Measurements from ENCODE around the gene LRRC8D. TPM values are rescaled to one million over a fixed set of nuclear protein-coding genes. Genes with fewer than 3 reads are reported as not detected.
"Not testable (repeated sequence)": the region's sequence is repeated elsewhere in the genome, so short reads cannot be mapped to it uniquely, and the experiment has no call there.

Gene LRRC8D
- total RNA-seq, 4 donors from 2014 or later, result 28.9 to 113 (median 58.8) TPM

GRCh38 chr1:89974696-89975470, 154.1 kb downstream of the LRRC8D start:
- no peak overlapping the region for H3K4me3 ChIP-seq
- H3K9me3 ChIP-seq, result no peaks in the 10 kb centered on the region
- H3K4me1 ChIP-seq, result no peaks in the 10 kb centered on the region
- H3K27ac ChIP-seq, result no peak overlapping the region
- H3K27me3 ChIP-seq, result no peaks in the 10 kb centered on the region
- no peak for DNase-seq
- no peak for TF ChIP-seq POLR2A (IDR thresholded peaks at IDR 0.05)
- no peaks in the 10 kb centered on the region for H3K36me3 ChIP-seq

GRCh38 chr1:89975540-89976125, 154.8 kb downstream of the LRRC8D start:
- no peaks in the 10 kb centered on the region for H3K36me3 ChIP-seq
- no peak for DNase-seq
- no peak overlapping the region for H3K27ac ChIP-seq
- no peaks in the 10 kb centered on the region for H3K27me3 ChIP-seq
- H3K9me3 ChIP-seq, result no peaks in the 10 kb centered on the region
- H3K4me1 ChIP-seq, result no peaks in the 10 kb centered on the region
- no peak overlapping the region for H3K4me3 ChIP-seq
- TF ChIP-seq POLR2A (IDR thresholded peaks at IDR 0.05), result no peak
- TF ChIP-seq CTCF (IDR thresholded peaks at IDR 0.05), result no peak

- DNase-seq, result no peak
- H3K27me3 ChIP-seq, result no peaks in the 10 kb centered on the region
- no peaks in the 10 kb centered on the region for H3K9me3 ChIP-seq
- H3K27ac ChIP-seq, result no peak overlapping the region
- TF ChIP-seq POLR2A (IDR thresholded peaks at IDR 0.05), result no peak
- no peak for TF ChIP-seq CTCF (IDR thresholded peaks at IDR 0.05)
- H3K4me1 ChIP-seq, result no peaks in the 10 kb centered on the region
- no peaks in the 10 kb centered on the region for H3K36me3 ChIP-seq
- no peak overlapping the region for H3K4me3 ChIP-seq
These were observed 157.9 kb downstream of the LRRC8D start for GRCh38 chr1:89978755-89979154.

- DNase-seq, result no peak
- no peaks in the 10 kb centered on the region for H3K36me3 ChIP-seq
- TF ChIP-seq CTCF (IDR thresholded peaks at IDR 0.05), result no peak
- no peaks in the 10 kb centered on the region for H3K27me3 ChIP-seq
- no peaks in the 10 kb centered on the region for H3K9me3 ChIP-seq
- H3K4me1 ChIP-seq, result peaks cover 0 to 2% (median 0%) of the 10 kb centered on the region in 4 donors
- no peak overlapping the region for H3K27ac ChIP-seq
- no peak overlapping the region for H3K4me3 ChIP-seq
These were observed 159.8 kb downstream of the LRRC8D start for GRCh38 chr1:89980605-89981004.

GRCh38 chr1:89982846-89983245, 162.0 kb downstream of the LRRC8D start:
- H3K4me1 ChIP-seq, H3K9me3 ChIP-seq, H3K4me3 ChIP-seq, H3K27me3 ChIP-seq, H3K27ac ChIP-seq, DNase-seq, H3K36me3 ChIP-seq: not testable (repeated sequence)

GRCh38 chr1:89984564-89985116, 163.8 kb downstream of the LRRC8D start:
- H3K4me1 ChIP-seq, result peaks cover 0 to 15% (median 0%) of the 10 kb centered on the region in 4 donors
- not testable (repeated sequence) for H3K9me3 ChIP-seq, DNase-seq, H3K4me3 ChIP-seq, H3K27ac ChIP-seq, H3K36me3 ChIP-seq, H3K27me3 ChIP-seq

- H3K27me3 ChIP-seq, result no peaks in the 10 kb centered on the region
- H3K36me3 ChIP-seq, result no peaks in the 10 kb centered on the region
- no peaks in the 10 kb centered on the region for H3K9me3 ChIP-seq
- no peak overlapping the region for H3K4me3 ChIP-seq
- no peak for DNase-seq
- H3K4me1 ChIP-seq, result peaks cover 0 to 15% (median 0%) of the 10 kb centered on the region in 4 donors
- no peak for TF ChIP-seq POLR2A (IDR thresholded peaks at IDR 0.05)
- no peak for TF ChIP-seq CTCF (IDR thresholded peaks at IDR 0.05)
- no peak overlapping the region for H3K27ac ChIP-seq
These were observed 165.2 kb downstream of the LRRC8D start for GRCh38 chr1:89986020-89986419.
